Activated CD8-positive, alpha-beta memory T cell treated with anti-CD3 and anti-CD28 coated beads for 4 hours (primary cell): Measurements from ENCODE around the gene SSX3.
"Not testable (repeated sequence)": the region's sequence is repeated elsewhere in the genome, so short reads cannot be mapped to it uniquely, and the experiment has no call there.

Source experiments
- DNase-seq, 2 donors: peaks; one replicate each; pipeline ENCODE4 v3.0.0-alpha.2; 2020; ENCODE audit warnings: low read depth in 2 of 2

Gene SSX3, protein sequence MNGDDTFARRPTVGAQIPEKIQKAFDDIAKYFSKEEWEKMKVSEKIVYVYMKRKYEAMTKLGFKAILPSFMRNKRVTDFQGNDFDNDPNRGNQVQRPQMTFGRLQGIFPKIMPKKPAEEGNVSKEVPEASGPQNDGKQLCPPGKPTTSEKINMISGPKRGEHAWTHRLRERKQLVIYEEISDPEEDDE

DNA sequence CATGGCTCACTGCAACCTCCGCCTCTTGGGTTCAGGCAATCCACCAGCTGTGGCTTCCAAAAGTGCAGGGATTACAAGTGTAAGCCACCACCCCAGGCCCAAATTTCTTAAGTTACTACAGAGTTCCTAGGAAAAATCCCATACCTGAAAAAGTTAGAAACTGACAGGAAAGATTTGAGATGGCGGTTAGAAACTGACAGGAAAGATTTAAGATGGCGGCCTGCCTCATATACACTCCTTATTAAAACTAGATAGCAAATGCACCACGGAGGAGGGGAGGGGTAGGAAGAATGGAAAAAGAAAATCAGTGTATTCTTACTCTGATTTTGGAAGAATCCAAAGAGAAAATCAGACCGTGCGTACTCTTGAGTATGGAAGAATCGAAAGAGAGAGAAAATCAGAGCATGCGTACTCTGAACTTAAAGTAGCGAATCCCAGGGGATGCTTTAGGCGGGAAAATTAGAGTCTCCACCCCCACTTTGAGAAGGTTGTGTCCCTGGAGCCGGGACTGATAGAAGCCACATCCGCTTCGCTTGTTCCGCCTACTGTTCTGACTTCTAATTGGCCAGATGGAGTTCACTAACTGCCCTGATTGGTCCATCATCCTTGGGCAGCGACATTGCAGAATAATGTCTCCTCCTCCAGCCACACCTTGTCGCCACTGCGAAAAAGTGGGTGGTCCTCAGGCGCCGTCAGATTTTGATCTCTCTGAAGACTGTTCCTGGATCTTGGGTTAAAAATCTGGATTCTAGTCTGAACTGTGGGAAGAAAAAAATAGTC, at the start of gene SSX3:
Gene SSX3, minus strand, starts transcription at position 389 of the 780 bp plus-strand sequence. CDS start 1,454 bp downstream, outside the sequence.
- DNase-seq = not testable (repeated sequence)

GRCh38 chrX:48397825-48398224, 41.3 kb upstream of the SSX3 start:
- not testable (repeated sequence) for DNase-seq

GRCh38 chrX:48396931-48397330, 40.4 kb upstream of the SSX3 start:
- DNase-seq = not testable (repeated sequence)

DNA sequence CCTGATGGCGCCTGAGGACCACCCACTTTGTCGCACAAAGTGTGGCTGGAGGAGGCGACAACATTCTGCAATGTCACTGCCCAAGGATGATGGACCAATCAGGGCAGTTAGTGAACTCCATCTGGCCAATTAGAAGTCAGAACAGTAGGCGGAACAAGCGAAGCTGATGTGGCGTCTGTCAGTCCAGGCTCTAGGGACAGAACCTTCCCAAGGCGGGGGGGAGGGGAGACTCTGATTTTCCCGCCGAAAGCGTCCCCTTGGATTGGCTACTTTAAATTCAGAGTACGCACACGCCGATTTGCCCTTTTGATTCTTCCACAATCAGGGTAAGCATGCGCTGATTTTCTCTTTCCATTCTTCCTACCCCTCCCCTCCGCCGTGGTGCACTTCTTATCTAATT, 26.7 kb upstream of the SSX3 start, which contains the start of gene SSX4:
Gene SSX4, plus strand, starts transcription at position 301 of the 400 bp plus-strand sequence. CDS start 515 bp downstream, outside the sequence.
- DNase-seq = not testable (repeated sequence)

DNA sequence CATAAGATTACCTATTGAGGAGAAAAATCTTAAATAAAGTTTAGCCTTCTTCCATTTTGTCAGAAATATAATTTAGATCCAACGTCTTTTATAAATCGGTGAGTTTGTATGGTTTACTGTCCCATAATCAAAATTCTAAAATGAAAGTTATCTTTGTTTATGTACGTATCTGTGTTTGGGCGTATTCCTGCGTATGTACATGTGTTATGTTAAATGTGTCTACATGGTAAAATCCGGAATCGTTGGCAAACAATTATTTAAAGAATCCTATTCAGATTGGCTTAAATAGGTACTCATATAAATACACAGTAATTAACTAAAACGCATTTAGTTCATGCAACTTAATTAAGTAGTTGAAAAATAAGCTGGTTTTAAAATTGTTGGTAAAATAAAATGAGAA, 13.9 kb upstream of the SSX3 start:
- DNase-seq = not testable (repeated sequence)

GRCh38 chrX:48367717-48368408, 11.4 kb upstream of the SSX3 start:
- not testable (repeated sequence) for DNase-seq

DNA sequence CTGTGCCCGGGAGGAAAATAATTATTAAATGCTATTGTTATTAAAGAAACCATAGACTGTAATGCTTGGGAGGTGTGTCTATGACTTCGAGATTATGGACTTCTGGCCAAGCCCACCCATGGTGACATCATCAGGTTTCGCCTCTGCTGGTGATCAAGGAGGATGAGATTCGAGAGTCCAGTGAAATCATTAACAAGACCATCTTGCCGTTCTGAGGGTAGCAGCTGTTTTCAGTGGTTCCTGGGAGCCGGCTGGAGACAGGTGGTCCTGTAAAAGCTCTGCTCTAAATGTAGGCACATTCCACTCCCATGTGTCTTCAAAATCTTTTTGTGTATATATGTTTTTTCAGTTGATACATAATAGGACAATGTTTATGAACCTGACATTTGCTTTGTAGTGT, 2.8 kb upstream of the SSX3 start:
- not testable (repeated sequence) for DNase-seq

DNA sequence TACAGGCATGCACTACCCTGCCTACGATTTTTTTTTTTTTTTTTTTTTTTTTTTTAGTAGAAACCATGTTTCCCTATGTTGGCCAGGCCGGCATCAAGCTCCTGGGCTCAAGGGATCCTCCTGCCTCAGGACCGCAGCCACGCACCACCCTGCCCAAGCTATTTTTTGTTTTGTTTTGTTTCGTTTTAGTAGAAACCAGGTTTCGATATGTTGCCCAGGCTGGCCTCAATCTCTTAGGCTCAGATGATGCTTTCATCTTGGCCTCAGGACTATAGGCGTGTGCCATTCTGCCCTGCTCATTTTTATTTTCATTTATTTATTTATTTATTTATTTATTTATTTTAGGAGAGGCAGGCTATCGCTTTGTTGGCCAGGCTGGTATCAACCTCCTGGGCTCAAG, 1.2 kb upstream of the SSX3 start:
- no peak for DNase-seq

GRCh38 chrX:48346059-48346458, 10.4 kb downstream of the SSX3 start:
- DNase-seq = not testable (repeated sequence)

DNA sequence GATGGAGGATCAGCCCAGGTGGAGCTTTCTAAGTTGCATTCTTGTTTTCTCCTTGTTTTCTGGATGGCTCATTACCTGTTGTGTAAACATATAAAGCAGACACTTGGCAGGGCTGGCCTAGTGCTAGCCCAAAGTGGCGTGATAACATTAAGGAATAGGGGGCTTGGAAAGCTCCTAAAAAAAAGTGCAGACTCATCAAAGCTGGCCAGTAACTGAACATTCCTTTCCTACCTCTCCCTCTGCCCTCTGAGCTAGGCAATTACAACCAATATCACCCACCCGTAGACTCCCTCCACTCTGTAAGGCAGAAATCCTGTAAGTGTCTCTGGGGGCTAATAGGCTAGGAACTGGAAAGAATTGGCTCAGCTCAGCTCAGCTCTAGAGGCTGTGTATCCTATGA, 42.5 kb downstream of the SSX3 start:
- not testable (repeated sequence) for DNase-seq

- DNase-seq = no peak
Observed at GRCh38 chrX:48306175-48306574, 50.3 kb downstream of the SSX3 start.
